ENCODE results near the gene ELAVL3.
A peak's percentile ranks its signal among the peaks of the same experiment; 100 is the strongest.
"Not testable (repeated sequence)": the region's sequence is repeated elsewhere in the genome, so short reads cannot be mapped to it uniquely, and the experiment has no call there.

The ELAVL3 gene

DNA sequence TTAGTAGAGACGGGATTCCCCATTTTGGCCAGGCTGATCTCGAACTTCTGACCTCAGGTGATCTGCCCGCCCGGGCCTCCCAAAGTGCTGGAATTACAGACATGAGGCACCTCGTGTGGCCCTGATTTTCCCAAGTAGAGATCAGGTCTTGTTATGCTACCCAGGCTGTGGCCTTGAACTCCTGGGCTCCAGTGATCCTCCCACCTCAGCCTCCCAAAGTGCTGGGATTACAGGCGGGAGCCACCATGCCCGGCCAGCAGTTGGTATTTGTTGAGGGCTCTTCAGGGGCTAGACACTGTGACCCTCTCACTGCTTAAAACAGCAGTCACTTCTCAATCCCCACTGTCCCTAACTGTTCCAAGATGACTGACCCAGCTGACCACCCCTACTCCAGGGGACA, 8.5 kb upstream of the ELAVL3 start:
- no peak for DNase-seq (ENCODE audit: insufficient read length, low spot score)
- no peak for FAIRE-seq

- no peak for DNase-seq (ENCODE audit: insufficient read length, low spot score)
Observed at GRCh38 chr19:11486661-11487503, 6.0 kb upstream of the ELAVL3 start.

GRCh38 chr19:11485245-11485837, 4.5 kb upstream of the ELAVL3 start:
- FAIRE-seq (no peak), DNase-seq (ENCODE audit: insufficient read length, low spot score) (no peak)

More at GRCh38 chr19:11486661-11487503, 6.0 kb upstream of the ELAVL3 start:
- no peak for FAIRE-seq

- FAIRE-seq (no peak), DNase-seq (ENCODE audit: insufficient read length, low spot score) (no peak)
Observed at GRCh38 chr19:11483366-11484111, 2.7 kb upstream of the ELAVL3 start.

DNA sequence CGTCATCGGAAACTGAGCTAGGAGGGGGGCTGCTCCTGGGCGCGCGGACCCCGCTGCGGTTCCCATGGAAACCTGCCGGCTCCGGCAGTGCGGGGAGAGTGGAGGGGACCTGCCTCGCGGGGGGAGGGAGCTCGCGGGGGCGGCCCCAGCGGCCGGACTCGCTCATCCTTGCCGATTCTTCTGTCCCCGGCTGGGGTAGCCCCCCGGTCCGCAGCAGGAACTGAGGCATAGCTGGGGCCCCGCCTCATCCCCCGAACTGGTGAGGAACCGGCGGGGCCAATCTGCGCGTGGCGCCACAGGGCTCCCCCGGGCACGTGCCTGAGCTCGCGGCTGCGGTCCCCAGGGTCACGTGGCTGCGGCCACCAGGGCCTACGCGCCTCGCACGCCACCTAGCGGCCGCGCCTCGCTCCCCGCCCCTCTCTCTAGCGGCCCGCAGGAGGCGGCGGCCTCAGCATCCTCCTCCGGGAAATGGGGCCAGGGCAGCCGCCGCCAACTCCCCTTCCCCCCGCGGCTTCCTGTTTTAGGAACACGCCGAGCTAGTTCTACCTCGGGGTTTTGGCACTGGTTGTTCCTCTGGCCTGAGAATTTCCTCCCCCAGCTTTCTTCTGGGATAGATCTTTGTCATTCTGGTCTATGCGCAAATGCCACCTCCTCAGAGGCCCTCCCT, 1.7 kb upstream of the ELAVL3 start:
- FAIRE-seq (peak; percentile 77), DNase-seq (ENCODE audit: insufficient read length, low spot score) (peak; percentile 100)

DNA sequence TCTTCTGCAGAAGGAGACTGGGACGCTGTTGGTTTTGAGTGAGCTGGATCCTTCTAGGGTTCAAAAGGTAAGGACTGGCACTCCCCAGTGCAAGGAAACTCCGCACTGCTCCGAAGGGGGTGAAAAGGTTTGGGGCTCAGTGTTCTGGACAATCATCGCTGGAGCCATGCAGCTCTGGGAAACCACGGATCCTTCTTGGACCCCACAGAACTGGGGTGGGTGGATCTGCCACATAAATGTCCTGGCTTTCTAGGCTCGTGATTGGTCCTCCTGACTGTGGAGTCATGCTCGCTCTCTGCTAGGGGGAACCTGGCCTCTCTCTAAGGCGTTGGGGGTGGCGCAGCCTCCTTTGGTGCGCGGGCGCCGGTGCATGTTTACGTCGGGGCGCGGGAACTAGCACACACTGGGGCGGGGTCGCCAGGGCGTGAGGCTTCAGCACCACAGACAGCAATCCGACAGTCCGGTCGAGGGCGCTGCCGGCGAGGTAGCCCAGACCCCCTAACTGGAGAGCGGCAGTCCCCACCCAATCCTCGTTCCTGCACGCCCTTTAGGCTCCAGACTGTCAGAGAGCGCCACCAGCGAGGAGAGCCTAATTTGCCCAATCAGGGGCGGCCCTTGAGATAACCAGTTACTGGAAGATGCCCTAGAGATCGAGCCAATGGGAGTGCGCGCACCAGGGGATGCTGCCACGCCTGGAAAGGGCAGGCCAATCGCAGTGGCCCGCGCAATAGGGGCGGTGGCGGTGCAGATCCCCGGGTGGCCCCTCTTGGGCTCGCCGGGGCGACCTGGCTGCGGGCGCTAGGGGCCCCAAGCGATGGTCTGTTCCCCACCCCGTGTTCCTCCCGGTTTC, 913 bp upstream of the ELAVL3 start:
- FAIRE-seq (peak; percentile 88), DNase-seq (ENCODE audit: insufficient read length, low spot score) (peak; percentile 94)

DNA sequence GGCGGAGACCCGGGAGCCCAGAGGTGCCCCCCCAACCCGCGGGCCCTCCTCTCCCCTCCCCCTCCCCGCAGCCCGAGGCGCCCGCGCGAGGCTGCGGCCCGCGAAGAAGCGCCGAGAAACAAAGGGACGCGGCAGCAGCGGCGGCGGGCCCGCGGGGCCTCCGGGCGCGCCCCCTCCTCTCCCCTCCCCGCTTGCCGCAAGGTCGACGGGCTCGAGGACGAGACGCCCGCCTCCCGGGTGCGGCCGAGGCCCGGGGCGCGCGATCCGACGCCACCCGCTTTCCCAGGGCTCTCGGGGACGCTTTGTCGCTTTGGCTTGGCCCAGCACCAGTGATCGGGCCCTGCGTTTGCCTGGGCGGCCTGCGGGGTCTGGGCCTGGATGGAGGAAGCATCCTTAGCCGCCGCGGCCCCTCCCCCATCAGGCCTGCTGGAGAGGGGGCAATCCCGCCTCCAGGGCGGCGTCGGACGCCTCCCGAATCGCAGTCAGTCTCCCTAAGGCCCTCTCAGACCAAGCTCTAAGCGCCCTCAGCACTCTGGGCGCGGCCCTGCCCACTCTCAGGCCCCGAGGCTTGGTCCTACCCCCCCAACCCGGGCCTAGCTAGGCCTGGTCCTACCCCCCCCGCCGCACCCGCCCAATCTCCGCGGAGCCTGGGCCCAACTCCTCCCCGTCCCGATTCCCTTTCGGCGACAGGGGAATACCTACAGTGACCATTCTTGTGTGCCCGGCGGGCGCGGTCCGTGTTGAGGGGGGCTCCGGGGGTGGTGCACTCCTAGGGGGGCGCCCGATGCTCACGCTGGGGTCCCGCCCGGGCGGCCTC, 740 bp downstream of the ELAVL3 start:
- no peak for DNase-seq (ENCODE audit: insufficient read length, low spot score)
- FAIRE-seq, result no peak

DNA sequence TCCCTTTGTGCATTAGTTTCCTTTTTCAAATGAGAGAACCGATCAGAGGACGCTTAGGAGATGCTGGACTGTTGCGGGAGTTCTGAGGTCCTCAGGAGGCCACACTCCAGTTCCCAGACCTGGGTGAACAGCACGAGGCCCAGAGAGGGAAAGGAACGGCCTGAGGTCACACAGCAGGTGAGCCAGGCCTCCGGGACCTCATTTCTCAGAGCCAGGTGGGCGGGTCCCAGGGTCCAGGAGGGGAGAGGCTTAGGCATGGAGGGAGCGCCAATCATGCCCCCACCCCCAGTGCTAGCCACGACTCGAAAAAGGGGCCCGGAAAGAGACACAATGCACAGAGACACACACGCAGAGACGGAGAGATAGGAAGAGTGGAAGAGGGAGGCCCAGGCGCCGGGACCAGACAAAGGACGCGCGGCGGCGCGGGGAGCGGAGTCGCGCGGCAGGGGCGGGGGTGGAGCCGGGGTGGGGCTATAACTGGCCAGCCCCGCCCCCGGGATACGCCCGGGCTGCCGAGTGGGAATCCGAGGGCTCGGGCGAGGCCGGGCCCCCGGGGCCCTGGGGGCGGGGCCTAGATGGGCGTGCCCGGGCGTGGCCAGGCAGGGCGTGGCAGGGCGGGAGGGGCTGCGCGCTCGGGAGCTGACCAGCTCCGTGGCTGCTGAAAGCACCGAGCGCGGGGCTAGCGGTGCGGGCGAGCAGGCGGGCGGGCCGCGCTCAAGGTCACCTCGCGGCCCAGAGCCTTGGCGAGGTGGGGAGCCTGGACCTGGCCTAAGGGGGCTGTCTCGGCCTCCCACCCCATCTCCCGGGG, 1.6 kb downstream of the ELAVL3 start:
- no peak for DNase-seq (ENCODE audit: insufficient read length, low spot score)

DNA sequence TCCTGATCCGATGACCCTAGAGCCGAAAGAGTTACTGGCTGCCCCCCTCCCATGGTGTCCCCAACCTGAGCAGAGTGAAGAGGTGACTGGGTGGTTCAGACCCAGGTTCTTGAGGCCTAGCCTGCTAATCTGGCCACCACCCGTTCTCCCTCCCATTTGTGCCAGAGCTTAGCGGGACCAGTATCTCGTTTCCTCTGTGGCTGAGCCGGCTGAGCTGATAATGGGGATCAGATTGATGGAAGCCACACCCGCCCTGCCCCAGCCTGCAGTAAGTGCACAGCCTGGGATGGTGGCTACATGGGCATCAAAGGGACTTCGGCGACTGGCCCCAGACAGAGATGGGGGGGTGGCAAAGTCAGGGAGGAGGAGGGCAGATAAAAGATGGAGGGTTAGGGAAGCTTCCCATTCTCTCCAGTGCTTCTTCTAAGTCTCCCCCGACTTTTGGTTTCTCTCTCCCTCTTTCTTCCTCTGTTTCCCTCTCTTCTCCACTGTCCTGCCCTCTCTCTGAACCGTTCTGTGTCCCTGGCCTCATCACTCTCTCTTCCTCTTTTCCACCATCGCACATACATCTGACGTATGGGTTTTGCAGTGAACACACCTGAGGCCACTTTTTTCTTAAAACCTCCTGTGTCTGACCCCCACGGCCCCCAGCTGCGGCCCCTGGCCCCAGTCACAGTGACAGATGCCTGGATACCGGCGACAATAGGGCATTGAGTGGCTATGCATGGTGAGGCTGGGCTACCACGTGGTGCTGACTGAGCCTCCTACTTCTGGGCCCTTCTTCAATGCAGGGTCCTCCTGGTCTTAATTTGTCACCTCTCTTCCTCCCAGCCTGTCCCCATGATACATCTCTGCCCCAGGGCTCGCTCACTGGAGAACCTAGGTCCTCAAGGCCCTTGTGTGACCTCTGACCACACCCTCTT, 2.4 kb downstream of the ELAVL3 start:
- no peak for DNase-seq (ENCODE audit: insufficient read length, low spot score)
- no peak for FAIRE-seq

More for the DNA sequence above, 1.6 kb downstream of the ELAVL3 start:
- FAIRE-seq, result no peak

DNA sequence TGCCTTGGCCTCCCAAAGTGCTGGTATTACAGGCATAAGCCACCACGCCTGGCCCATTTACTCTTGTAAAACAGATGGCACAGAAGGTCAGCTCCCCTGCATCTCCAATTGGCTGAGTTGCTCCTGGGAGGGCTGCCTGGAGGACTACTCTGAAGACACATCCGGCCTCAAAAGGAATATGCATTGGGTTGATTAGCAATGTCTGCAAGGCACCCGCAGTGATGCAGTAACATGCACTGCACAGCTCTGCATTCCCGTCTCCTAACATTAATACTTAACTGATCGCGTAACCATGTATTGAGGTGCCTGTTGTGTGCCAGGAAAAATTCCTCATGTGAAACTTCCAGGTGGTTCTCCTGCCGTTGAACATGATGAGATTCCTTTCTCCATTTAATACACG, 5.0 kb downstream of the ELAVL3 start:
- FAIRE-seq (no peak), DNase-seq (ENCODE audit: insufficient read length, low spot score) (no peak)

DNA sequence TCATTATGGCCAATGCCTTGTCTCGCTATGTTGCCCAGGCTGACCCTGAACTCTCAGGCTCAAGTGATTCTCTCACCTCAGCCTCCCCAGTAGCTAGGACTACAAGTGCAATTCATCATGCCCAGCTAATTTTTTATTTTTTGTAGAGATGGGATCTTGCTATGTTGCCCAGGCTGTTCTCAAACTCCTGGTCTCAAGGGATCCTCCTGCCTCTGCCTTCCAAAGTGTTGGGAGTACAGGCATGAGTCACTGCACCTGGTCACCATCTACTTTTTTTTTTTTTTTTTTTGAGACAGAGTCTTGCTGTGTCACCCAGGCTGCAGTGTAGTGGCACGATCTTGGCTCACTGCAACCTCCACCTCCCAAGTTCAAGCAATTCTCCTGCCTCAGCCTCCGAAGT, 5.5 kb downstream of the ELAVL3 start:
- not testable (repeated sequence) for FAIRE-seq; DNase-seq (ENCODE audit: insufficient read length, low spot score)

DNA sequence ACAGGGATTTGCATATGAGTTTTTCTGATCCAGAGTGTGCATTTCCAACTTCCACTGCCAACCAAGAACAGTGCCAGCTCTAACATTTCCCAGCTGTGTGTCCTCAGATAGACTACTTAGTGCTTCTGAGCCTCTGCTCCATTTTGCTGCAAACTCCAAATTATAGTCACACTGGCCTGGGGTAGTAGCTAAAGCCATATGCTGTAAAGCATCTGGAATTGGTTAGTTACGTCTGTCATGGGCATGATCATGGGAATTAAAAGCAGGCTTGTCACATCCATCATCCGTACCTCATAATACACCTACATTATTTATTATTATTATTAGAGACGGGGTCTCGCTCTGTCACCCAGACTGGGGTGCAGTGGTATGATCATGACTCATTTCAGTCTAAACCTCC, 7.1 kb downstream of the ELAVL3 start:
- no peak for FAIRE-seq
- no peak for DNase-seq (ENCODE audit: insufficient read length, low spot score)

DNA sequence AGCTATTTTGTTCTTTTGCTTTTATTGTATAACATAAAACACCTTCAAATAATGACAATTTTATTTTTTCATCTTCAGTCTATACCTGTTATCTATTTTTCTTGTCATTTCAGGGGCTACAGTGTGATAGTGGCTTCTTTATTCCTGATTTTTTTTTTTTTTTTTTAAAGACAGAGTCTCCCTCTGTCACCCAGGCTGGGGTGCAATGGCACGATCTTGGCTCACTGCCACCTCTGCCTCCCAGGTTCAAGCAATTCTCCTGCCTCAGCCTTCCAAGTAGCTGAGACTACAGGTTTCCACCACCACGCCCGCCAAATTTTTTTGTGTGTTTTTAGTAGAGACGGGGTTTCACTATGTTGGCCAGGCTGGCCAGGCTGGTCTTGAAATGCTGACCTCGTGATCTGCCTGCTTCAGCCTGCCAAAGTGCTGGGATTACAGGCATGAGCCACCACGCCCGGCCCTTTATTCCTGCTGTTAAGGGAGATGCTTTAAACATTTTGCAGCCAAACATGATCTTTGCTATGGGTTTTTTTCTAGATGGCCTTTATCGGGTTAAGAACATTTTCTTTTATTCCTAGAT, 12.5 kb downstream of the ELAVL3 start:
- not testable (repeated sequence) for DNase-seq (ENCODE audit: insufficient read length, low spot score); FAIRE-seq

- FAIRE-seq (no peak), DNase-seq (ENCODE audit: insufficient read length, low spot score) (no peak)
Observed at GRCh38 chr19:11465600-11465999, 15.2 kb downstream of the ELAVL3 start.

GRCh38 chr19:11464333-11465265, 16.2 kb downstream of the ELAVL3 start:
- FAIRE-seq, result peak; percentile 64
- no peak for DNase-seq (ENCODE audit: insufficient read length, low spot score)

DNA sequence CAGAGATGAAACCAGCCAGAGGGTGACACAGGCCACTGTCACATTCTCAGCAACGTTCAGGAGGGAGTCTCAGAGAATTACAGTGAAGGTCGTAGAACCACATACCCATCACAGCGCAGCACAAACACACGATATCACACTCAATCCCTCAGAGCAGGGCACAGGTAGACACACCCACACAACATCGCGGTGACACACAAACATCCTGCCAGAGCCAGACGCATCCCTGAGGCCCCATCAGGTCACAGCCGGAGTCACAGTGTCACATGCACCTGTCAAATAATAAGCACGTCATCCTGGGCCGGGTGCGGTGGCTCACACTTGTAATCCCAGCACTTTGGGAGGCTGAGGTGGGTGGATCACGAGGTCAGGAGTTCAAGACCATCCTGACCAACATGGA, 17.5 kb downstream of the ELAVL3 start:
- no peak for FAIRE-seq
- no peak for DNase-seq (ENCODE audit: insufficient read length, low spot score)
